ENCODE data around the gene MRGPRD.

DNA sequence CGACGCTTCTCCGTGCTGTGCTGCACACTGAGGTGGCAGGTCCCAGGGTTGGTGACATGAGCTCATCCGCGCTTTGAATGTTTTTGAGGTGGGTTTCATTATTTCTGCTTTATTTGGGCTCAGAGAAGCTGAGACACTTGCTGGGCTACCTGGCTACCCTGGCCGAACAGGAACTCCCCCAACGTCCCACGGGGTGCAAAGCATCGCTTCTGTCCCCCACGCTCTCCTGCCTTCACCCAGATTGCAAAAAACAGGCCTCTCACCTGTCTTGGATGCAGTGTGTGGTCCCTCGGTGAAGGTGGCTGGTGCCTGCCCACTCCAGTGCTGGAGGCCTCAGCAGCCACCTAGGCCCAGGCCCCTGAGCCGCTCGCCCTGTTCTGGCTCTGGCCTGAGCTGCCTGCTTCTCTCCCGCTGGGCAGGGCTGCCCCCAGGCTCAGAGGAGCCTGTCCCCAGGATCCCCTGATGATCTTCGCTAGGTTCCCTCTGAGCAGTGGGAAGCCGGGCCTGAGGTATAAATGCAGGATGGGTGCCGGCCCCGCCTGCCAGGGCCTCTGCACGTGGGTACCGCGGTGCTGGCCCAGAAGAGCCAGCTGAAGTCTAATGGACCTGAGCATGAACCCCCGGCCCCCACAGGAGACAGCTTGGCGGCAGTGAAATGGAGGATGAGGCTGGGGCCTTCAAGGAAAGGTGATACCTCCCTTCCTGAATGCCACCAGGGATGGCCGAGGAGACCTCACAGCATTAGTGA, 15.8 kb upstream of the MRGPRD start:
- no peak for TF ChIP-seq CTCF (conservative IDR thresholded peaks at IDR 0.05)
- TF ChIP-seq EZH2 (IDR thresholded peaks at IDR 0.05; ENCODE audit: low read depth) = no peak

All from PC-9 (cell line).